Measurements from ENCODE around the gene DVL1.

The DVL1 gene

DNA sequence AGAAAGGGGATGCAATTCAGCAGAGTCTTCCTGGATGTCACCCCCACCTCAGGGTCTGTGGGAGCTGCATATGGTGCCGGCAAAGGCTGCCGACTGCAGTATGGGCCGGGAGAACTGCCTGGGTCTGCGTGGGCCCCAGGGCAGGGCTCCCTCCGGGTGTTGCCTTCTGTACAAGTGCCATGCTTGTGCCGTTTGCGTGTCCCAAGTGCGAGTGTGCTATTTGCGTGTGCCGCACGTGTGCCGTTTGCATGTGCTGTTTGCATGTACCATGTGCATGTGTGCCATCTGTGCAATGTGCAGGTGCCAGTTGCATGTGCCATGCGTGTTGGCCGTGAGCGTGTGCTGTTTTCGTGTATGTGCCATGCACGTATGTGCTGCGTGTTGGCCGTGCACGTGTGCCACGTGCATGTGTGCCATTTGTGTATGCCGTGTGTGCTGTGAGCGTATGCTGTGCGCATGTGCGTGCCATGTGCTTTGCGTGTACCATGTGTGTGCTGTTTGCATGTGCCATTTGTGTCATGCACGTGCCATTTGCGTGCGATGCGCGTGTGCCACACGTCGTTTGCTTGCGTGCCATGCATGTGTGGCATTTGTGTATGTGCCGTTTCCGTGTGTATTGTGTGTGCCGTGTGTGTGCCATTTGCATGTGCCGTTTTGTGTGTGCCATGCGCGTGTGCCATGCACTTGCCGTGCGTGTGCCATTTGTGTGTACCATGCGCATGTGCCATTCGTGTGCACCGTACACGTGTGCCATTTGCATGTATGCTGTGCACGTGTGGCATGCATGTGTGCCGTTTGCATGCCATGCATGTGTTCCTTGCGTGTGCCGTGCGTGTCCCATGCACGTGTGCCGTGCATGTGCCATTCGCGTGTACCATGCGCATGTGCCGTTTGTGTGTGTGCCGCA is 19.7 kb downstream of the DVL1 start:
- no peak for TF ChIP-seq JUND (IDR thresholded peaks at IDR 0.05; ENCODE audit: low read depth)
- DNase-seq (ENCODE audit: low read depth in 1 of 2, low spot score in 1 of 2), result no peak
- in situ Hi-C loops (cut with HindIII; ENCODE audit: low pct_unique_long_range_greater_than_20kb, low sequenced_read_pairs), result no loop called here

DNA sequence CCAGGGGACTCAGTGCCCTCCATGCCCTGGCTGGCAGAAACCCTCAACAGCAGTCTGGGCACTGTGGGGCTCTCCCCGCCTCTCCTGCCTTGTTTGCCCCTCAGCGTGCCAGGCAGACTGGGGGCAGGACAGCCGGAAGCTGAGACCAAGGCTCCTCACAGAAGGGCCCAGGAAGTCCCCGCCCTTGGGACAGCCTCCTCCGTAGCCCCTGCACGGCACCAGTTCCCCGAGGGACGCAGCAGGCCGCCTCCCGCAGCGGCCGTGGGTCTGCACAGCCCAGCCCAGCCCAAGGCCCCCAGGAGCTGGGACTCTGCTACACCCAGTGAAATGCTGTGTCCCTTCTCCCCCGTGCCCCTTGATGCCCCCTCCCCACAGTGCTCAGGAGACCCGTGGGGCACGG is 21.0 kb downstream of the DVL1 start:
- TF ChIP-seq JUND (IDR thresholded peaks at IDR 0.05; ENCODE audit: low read depth), result no peak
- in situ Hi-C loops (cut with HindIII; ENCODE audit: low pct_unique_long_range_greater_than_20kb, low sequenced_read_pairs), result no loop called here
- no peak for DNase-seq (ENCODE audit: low read depth in 1 of 2, low spot score in 1 of 2)

DNA sequence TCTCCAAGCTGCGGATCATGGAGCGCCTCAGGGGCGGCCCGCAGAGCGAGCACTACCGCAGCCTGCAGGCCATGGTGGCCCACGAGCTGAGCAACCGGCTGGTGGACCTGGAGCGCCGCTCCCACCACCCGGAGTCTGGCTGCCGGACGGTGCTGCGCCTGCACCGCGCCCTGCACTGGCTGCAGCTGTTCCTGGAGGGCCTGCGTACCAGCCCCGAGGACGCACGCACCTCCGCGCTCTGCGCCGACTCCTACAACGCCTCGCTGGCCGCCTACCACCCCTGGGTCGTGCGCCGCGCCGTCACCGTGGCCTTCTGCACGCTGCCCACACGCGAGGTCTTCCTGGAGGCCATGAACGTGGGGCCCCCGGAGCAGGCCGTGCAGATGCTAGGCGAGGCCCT is 21.9 kb downstream of the DVL1 start:
- no peak for DNase-seq (ENCODE audit: low read depth in 1 of 2, low spot score in 1 of 2)
- in situ Hi-C loops (cut with HindIII; ENCODE audit: low pct_unique_long_range_greater_than_20kb, low sequenced_read_pairs), result no loop called here
- TF ChIP-seq JUND (IDR thresholded peaks at IDR 0.05; ENCODE audit: low read depth), result no peak

DNA sequence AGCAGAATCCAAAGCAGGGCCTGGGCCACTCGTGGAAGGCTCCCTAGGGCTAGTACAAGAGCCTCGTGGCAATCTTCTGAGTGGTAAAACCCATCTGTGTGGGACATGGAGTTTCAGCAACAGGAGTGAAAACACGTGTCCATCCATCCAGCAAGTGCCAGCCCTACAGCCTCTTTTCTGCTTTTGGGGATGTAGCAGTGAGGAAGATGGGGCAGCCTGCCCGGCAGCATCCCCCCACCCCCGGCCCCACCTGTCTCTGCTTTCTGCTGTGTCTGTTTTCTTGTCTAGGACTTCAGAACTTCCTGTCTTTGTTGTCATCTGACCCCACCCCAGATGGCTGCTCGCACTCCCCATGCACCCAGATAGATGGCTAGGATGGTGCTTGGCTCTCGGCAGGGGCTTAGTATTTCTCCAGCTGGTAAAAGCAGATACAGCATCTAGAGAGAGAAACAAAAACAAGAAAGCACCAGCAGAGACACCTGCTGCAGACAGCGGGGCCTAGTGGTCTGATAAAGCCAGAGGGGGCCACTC is 23.1 kb downstream of the DVL1 start:
- in situ Hi-C loops (cut with HindIII; ENCODE audit: low pct_unique_long_range_greater_than_20kb, low sequenced_read_pairs), result no loop called here
- no peak for TF ChIP-seq JUND (IDR thresholded peaks at IDR 0.05; ENCODE audit: low read depth)
- no peak for DNase-seq (ENCODE audit: low read depth in 1 of 2, low spot score in 1 of 2)

DNA sequence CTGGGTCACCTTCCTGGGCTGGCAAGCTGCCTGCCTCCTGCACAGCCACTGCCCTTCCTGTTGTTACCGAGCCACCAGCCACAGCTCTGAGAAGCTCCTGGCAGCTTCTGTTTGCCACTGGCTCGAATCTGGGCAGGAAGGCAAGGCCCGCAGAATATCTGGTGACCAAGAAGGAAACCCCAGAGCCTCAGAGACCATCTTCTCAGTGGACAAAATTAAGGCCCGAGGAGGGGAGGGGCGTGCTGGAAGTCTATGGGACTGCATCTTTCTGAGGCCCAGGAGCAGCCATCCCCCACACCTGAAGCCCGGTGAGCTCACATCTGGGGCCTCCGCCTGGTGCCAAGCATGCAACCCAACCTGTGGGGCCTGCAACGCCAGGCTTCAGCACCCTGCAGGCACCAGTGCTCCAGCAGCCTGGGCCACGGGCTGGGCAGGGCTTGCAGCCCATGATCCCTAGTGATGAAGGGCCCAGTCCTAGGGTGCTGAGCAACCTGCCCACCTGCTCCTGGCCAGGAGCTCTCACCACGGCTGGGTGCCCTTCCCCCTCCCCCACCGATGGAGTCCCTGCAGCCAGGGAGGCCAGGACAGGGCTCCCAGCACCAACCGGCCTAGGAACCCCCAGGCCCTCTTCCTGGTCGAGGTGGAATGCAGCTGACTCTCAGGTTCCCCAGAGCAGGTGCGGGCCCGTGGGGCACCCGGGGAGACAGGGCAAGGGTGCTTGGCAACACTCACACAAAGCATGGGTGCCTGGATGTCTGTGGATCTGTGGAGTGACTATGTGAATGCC is 23.7 kb downstream of the DVL1 start:
- no peak for TF ChIP-seq JUND (IDR thresholded peaks at IDR 0.05; ENCODE audit: low read depth)
- DNase-seq (ENCODE audit: low read depth in 1 of 2, low spot score in 1 of 2), result peak in 1 of 2 experiments; percentile 65
- in situ Hi-C loops (cut with HindIII; ENCODE audit: low pct_unique_long_range_greater_than_20kb, low sequenced_read_pairs), result no loop called here

DNA sequence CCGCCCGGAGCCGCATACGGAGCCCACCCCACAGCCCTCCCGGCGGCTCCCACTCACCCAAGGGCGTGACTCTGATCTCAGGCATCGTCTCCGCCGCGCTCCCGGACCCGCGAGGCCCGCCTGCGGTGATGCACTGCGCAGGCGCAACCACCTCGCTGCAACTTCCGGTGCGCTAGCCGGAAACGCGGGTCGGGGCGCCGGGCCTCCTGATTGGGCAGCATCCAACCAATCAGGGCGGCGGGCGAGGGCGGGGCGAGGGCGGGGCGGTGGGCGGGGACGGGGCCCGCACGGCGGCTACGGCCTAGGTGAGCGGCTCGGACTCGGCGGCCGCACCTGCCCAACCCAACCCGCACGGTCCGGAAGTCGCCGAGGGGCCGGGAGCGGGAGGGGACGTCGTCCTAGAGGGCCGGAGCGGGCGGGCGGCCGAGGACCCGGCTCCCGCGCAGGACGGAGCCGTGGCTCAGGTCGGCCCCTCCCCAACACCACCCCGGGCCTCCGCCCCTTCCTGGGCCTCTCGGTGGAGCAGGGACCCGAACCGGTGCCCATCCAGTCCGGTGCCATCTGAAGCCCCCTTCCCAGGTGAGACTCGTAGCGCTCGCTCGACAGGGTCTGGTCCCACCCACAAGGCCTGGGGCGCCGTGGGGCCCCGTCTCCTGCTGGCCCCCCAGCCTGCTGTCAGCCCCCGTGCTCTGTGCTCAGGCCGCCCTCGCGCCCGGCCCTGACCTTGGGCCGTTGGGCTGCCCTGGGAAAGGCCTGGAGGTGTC is 24.5 kb downstream of the DVL1 start, which contains the start of the genes CPTP and INTS11:
CPTP (plus strand) TSS at position 279 of the 764 bp plus-strand sequence. CDS start 2,109 bp downstream, outside the sequence.
INTS11 (minus strand) TSS at position 137 of the 764 bp plus-strand sequence; CDS start at position 85, 52 bp downstream.
- DNase-seq (ENCODE audit: low read depth in 1 of 2, low spot score in 1 of 2), result peak; percentile 76 to 92
- no peak for TF ChIP-seq JUND (IDR thresholded peaks at IDR 0.05; ENCODE audit: low read depth)
- in situ Hi-C loops (cut with HindIII; ENCODE audit: low pct_unique_long_range_greater_than_20kb, low sequenced_read_pairs), result no loop called here

DNA sequence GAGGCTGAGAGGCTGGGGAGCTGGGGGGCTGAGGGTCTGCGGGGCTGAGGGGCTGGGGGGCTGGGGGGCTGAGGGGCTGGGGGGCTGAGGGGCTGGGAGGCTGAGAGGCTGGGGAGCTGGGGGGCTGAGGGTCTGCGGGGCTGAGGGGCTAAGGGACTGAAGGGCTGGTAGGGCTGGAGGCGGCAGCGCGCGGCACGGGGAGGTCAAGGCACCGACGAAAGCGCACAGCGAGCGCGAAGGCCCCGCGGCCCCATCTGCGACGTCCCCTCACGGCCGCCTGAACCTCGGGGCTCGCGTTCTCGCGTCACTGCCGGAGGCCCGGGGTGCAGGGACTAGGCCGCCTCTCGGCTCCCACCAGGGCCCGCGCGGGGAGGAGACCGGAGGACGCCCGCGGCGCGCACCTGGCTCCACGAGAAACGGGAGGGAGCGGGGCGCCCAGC is 25.1 kb downstream of the DVL1 start:
- DNase-seq (ENCODE audit: low read depth in 1 of 2, low spot score in 1 of 2), result no peak
- in situ Hi-C loops (cut with HindIII; ENCODE audit: low pct_unique_long_range_greater_than_20kb, low sequenced_read_pairs), result no loop called here
- no peak for TF ChIP-seq JUND (IDR thresholded peaks at IDR 0.05; ENCODE audit: low read depth)

DNA sequence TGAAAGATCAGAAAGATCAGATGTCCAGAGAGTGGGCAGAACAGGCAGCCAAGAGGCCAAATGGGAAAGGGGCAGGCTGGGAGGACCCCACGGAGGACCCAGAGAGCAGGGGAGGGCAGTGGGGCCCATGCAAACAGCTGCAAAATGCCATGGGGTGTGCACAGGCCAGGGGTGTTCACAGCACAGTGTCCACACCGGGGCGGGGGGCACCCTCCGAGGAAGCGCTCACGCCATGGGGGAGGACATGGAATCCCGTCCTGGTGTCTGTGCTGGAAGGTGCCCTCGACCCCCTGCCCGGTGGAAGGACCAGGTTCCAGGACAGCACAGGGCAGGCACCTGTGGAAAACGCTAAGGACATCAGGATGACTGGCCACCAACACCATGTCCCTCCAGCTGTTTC is 26.3 kb downstream of the DVL1 start:
- no peak for DNase-seq (ENCODE audit: low read depth in 1 of 2, low spot score in 1 of 2)
- in situ Hi-C loops (cut with HindIII; ENCODE audit: low pct_unique_long_range_greater_than_20kb, low sequenced_read_pairs), result no loop called here
- TF ChIP-seq JUND (IDR thresholded peaks at IDR 0.05; ENCODE audit: low read depth), result no peak

DNA sequence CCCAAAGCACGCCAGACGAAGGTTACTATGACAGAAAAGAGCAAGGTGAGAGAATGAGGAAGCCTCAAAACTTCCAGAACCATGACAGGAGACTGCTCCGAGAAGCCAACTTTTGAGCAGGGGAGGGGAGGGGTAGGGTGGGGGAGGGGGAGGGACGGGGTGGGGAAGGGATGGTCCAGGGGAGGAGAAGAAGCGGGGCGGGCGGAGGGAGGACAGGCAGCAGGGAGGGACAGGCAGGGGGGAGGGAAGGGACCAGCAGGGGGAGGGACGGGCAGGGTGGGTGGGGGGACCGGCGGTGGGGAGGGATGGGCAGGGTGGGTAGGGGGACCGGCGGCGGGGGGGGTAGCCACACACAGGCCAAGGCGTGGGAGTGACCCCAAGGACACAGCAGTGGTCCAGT is 26.8 kb downstream of the DVL1 start:
- no peak for TF ChIP-seq JUND (IDR thresholded peaks at IDR 0.05; ENCODE audit: low read depth)
- in situ Hi-C loops (cut with HindIII; ENCODE audit: low pct_unique_long_range_greater_than_20kb, low sequenced_read_pairs), result no loop called here

DNA sequence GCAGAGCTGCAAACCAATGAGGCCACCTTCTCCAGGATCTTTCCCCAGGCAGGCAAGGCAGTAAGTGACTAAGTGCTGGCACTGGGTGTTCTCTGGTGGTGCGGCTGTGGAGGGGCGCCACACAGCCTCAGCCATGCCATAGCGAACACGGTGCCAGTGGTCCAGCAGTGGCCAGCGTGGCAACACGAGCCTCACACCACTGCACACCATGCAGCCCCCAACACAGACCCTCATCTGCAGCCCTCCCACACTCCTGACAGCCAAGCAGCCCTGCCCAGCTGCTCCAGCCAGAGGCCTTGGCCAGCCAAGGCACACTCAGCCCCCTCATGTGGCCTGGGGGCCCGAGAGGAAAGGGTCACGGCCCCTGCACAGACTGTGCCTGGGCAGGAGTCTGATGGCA is 27.7 kb downstream of the DVL1 start:
- no peak for DNase-seq (ENCODE audit: low read depth in 1 of 2, low spot score in 1 of 2)
- in situ Hi-C loops (cut with HindIII; ENCODE audit: low pct_unique_long_range_greater_than_20kb, low sequenced_read_pairs), result no loop called here
- no peak for TF ChIP-seq JUND (IDR thresholded peaks at IDR 0.05; ENCODE audit: low read depth)

More for the DNA sequence above, 26.8 kb downstream of the DVL1 start:
- no peak for DNase-seq (ENCODE audit: low read depth in 1 of 2, low spot score in 1 of 2)

DNA sequence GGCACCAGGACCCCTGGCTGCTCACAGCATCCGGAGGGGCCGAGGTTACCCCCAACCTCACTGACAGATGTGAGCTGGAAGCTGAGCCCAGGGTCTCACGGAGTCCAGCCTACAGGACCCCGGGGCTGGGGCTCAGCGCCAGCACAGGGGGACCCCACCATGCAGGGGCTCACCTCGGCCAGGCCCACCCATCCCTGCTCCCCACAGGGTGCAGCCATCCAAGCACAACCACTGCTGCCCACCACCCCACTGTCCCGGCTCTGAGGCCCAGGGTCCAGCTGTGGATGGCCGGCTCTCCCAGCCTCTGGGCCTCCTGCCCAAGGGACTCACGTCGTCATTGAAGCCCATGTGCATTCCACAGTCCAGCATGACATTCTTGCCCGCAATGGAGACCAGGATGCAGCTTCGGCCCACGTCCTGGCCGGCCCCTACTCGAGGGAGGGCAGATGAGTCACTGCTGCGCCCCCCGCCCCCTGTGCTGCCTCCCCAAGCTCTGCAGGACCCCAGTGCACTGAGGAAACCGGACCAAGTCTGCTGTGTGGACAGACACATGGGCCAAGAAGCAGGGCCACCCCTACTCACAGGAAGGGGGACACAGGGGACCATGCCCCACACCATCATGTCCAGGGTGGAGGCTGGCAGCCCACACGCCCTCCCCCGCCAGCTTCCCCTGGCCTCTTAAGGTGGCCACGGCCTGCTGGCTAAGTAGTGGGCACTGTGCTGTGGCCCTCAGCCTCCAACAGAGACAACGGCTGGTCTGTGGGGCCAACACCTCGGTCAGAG is 28.4 kb downstream of the DVL1 start:
- no peak for TF ChIP-seq JUND (IDR thresholded peaks at IDR 0.05; ENCODE audit: low read depth)
- in situ Hi-C loops (cut with HindIII; ENCODE audit: low pct_unique_long_range_greater_than_20kb, low sequenced_read_pairs), result no loop called here
- DNase-seq (ENCODE audit: low read depth in 1 of 2, low spot score in 1 of 2), result no peak
